OCI-LY7 (cell line): ENCODE data around the gene RNF145. TPM values are rescaled to one million over a fixed set of nuclear protein-coding genes. Genes with fewer than 3 reads are reported as not detected.

ENCODE experiments used
- BruUV-seq: library from RNA; stranded (reverse); fragments of 400-500 nt; replicated peaks from 2 replicates; lab custom pipeline; 2021; lab: Mats Ljungman, UMichigan
- CTCF ChIA-PET: fragments of 300-600 bp; sonication (Branson Sonifier 250); formaldehyde crosslinking; loops from one replicate; lab custom pipeline; 2022; ENCODE audit warnings: antibody characterized with exemption; ENCODE audit not compliant: unreplicated experiment; lab: Charles Lee
- POLR2A ChIA-PET: fragments of 300-600 bp; sonication (Branson Sonifier 250); formaldehyde crosslinking; loops from one replicate; lab custom pipeline; 2022; ENCODE audit warnings: antibody characterized with exemption; lab: Charles Lee
- DNase-seq: peaks from one replicate; pipeline ENCODE4 v3.0.0-alpha.2; 2015; ENCODE audit warnings: low spot score
- H2AFZ ChIP-seq: fragments of 200-600 bp; sonication (generic), shearing (Covaris generic); 2 replicates; pipeline ENCODE4 v1.6.1; 2014; ENCODE audit warnings: mild to moderate bottlenecking, antibody characterized with exemption, low read length, moderate library complexity
- H3K27ac ChIP-seq: fragments of 200-600 bp; sonication (generic); 2 replicates; pipeline ENCODE4 v1.5.1; 2014; ENCODE audit warnings: mixed run types, low read depth, mild to moderate bottlenecking, moderate library complexity, low read length, inconsistent platforms; ENCODE audit not compliant: poor library complexity, severe bottlenecking
- H3K36me3 ChIP-seq: fragments of 200-600 bp; sonication (generic); 2 replicates; pipeline ENCODE4 v1.6.1; 2014; ENCODE audit warnings: mild to moderate bottlenecking, antibody characterized with exemption, low read length, moderate library complexity, mixed read lengths; ENCODE audit not compliant: insufficient read depth
- H3K4me1 ChIP-seq: fragments of 200-600 bp; sonication (generic); 2 replicates; pipeline ENCODE4 v1.5.1; 2014; ENCODE audit warnings: mild to moderate bottlenecking, low read length; ENCODE audit not compliant: insufficient read depth, poor library complexity, severe bottlenecking
- H3K4me2 ChIP-seq: fragments of 200-600 bp; sonication (generic); 2 replicates; pipeline ENCODE4 v1.6.1; 2014; ENCODE audit warnings: mild to moderate bottlenecking, low read length
- H3K4me3 ChIP-seq: fragments of 200-600 bp; sonication (generic); 2 replicates; pipeline ENCODE4 v1.5.1; 2014; ENCODE audit warnings: mild to moderate bottlenecking, low read depth, low read length; ENCODE audit not compliant: poor library complexity, severe bottlenecking
- H3K79me2 ChIP-seq: fragments of 200-600 bp; sonication (generic); 2 replicates; pipeline ENCODE4 v1.6.1; 2016; ENCODE audit warnings: low read depth, mild to moderate bottlenecking, low read length, moderate library complexity, mixed read lengths; ENCODE audit not compliant: insufficient read depth
- H3K9me2 ChIP-seq: fragments of 200-600 bp; sonication (generic); 2 replicates; pipeline ENCODE4 v1.6.1; 2016; ENCODE audit warnings: mild to moderate bottlenecking, low read length, mixed read lengths; ENCODE audit not compliant: insufficient read depth
- H3K9me3 ChIP-seq: fragments of 200-600 bp; sonication (generic); 2 replicates; pipeline ENCODE4 v1.6.1; 2014; ENCODE audit warnings: mild to moderate bottlenecking, mixed run types, low read length, mixed read lengths
- H4K20me1 ChIP-seq: fragments of 200-600 bp; sonication (generic); 2 replicates; pipeline ENCODE4 v1.6.1; 2014; ENCODE audit warnings: mild to moderate bottlenecking, antibody characterized with exemption, low read length, moderate library complexity, mixed read lengths; ENCODE audit not compliant: insufficient read depth
- EZH2phosphoT487 ChIP-seq: fragments of 200-600 bp; sonication (generic); IDR thresholded peaks from 2 replicates; pipeline ENCODE4 v1.6.1; 2018; ENCODE audit warnings: low read depth, borderline replicate concordance, mild to moderate bottlenecking, mixed run types, antibody characterized with exemption, low read length, moderate library complexity, mixed read lengths
- intact Hi-C: fragments of 100-400 bp; cut with micrococcal nuclease; formaldehyde crosslinking; loops from one replicate; pipeline ENCODE4 v1.10.0; 2022; ENCODE audit not compliant: unreplicated experiment
- total RNA-seq, 2 experiments: library from RNA; depleted of rRNA in 1 of 2; stranded (reverse); fragments of >200 nt in 1 of 2; shearing (Covaris generic) in 1 of 2; gene quantifications; 2 replicates each; pipeline ENCODE4 v1.2.3, GENCODE V29; 2014 to 2022
- TF ChIP-seq, protein P1 (sequence below): fragments of 200-600 bp; sonication (generic); conservative IDR thresholded peaks from 2 replicates; pipeline ENCODE4 v1.5.1; 2014; ENCODE audit warnings: mild to moderate bottlenecking, antibody characterized with exemption, low read length, moderate library complexity, mixed read lengths

The RNF145 gene
- total RNA-seq, 2 experiments from 2014 or later: 18.6 to 34.9 TPM

- Histone ChIP-seq H3K4me2 (no peak overlapping the region), H2AFZ (no peak overlapping the region), H3K9me3 (no peaks in the 10 kb centered on the region), H3K9me2 (no peaks in the 10 kb centered on the region), H3K36me3 (peaks cover 64% of the 10 kb centered on the region), H3K4me1 (no peaks in the 10 kb centered on the region), H3K27ac (no peak overlapping the region), H3K4me3 (no peak overlapping the region), H3K79me2 (no peaks in the 10 kb centered on the region), H4K20me1 (no peaks in the 10 kb centered on the region)
- no peak for TF ChIP-seq EZH2phosphoT487
- TF ChIP-seq, protein P1, sequence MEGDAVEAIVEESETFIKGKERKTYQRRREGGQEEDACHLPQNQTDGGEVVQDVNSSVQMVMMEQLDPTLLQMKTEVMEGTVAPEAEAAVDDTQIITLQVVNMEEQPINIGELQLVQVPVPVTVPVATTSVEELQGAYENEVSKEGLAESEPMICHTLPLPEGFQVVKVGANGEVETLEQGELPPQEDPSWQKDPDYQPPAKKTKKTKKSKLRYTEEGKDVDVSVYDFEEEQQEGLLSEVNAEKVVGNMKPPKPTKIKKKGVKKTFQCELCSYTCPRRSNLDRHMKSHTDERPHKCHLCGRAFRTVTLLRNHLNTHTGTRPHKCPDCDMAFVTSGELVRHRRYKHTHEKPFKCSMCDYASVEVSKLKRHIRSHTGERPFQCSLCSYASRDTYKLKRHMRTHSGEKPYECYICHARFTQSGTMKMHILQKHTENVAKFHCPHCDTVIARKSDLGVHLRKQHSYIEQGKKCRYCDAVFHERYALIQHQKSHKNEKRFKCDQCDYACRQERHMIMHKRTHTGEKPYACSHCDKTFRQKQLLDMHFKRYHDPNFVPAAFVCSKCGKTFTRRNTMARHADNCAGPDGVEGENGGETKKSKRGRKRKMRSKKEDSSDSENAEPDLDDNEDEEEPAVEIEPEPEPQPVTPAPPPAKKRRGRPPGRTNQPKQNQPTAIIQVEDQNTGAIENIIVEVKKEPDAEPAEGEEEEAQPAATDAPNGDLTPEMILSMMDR: no peak
- CTCF ChIA-PET: no interaction called here
- POLR2A ChIA-PET: interaction anchor here (1.2 kb wide), 1 partner anchor 26 kb away, joined by 3 read pairs; no protein-coding TSS in a partner anchor
- intact Hi-C loops: no loop called here
- no TSS peak for BruUV-seq
- DNase-seq: no peak
Observed at GRCh38 chr5:159171274-159171673, 38.1 kb downstream of the RNF145 start.

GRCh38 chr5:159170021-159170420 lies 39.3 kb downstream of the RNF145 start:
- H3K9me3 ChIP-seq: no peaks in the 10 kb centered on the region
- CTCF ChIA-PET: no interaction called here
- no peak overlapping the region for H3K4me3 ChIP-seq
- no peaks in the 10 kb centered on the region for H3K9me2 ChIP-seq
- H3K4me1 ChIP-seq: no peaks in the 10 kb centered on the region
- DNase-seq: no peak
- POLR2A ChIA-PET: interaction anchor here (0.5 to 0.8 kb wide), 3 partner anchors 12 to 21 kb away, joined by 3 read pairs; no protein-coding TSS in a partner anchor
- TF ChIP-seq, protein P1: no peak
- no peak for TF ChIP-seq EZH2phosphoT487
- H2AFZ ChIP-seq: no peak overlapping the region
- no peak overlapping the region for H3K4me2 ChIP-seq
- intact Hi-C loops: no loop called here
- no TSS peak for BruUV-seq
- no peaks in the 10 kb centered on the region for H4K20me1 ChIP-seq
- no peaks in the 10 kb centered on the region for H3K79me2 ChIP-seq
- peaks cover 60% of the 10 kb centered on the region for H3K36me3 ChIP-seq
- no peak overlapping the region for H3K27ac ChIP-seq

DNA sequence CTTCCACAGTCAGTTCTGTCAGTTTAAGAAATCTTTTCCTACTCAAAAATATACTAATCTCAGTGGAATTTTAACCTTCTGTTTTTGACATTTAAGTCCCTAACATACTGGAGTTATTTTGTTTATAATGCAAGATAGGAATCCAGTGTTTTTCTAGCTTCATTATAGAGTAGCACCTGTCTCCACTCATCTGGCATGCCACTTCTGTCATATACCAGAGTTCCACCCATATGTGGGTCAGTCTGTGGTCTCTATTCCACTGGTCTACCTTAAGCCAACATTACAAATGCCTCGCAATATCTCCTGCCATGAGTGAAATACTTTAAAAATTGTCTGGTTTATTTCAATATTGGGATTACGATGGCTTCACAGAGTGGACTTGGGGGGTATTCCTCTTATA lies 42.9 kb downstream of the RNF145 start:
- intact Hi-C loops: no loop called here
- Histone ChIP-seq H3K27ac (no peak overlapping the region), H3K4me3 (no peak overlapping the region), H2AFZ (no peak overlapping the region), H3K4me2 (no peak overlapping the region), H3K36me3 (peaks cover 48% of the 10 kb centered on the region), H3K9me3 (no peaks in the 10 kb centered on the region), H3K4me1 (no peaks in the 10 kb centered on the region), H3K9me2 (no peaks in the 10 kb centered on the region), H4K20me1 (no peaks in the 10 kb centered on the region), H3K79me2 (no peaks in the 10 kb centered on the region)
- DNase-seq: no peak
- TF ChIP-seq, protein P1: no peak
- no peak for TF ChIP-seq EZH2phosphoT487
- no TSS peak for BruUV-seq
- ChIA-PET CTCF (no interaction called here), POLR2A (no interaction called here)
